GM12872 (cell line): Measurements from ENCODE around the gene MOSPD2.

Source experiments
- CTCF ChIP-seq: IDR thresholded peaks from 3 replicates; pipeline ENCODE4 v1.5.1; 2011; ENCODE audit warnings: low read depth, mild to moderate bottlenecking, low read length, moderate library complexity; ENCODE audit not compliant: insufficient read depth

Gene MOSPD2

GRCh38 chrX:14942341-14942740, 69.1 kb downstream of the MOSPD2 start:
- TF ChIP-seq CTCF = no peak

GRCh38 chrX:14943962-14944361, 70.7 kb downstream of the MOSPD2 start:
- TF ChIP-seq CTCF = no peak

GRCh38 chrX:14946606-14947155, 73.5 kb downstream of the MOSPD2 start:
- TF ChIP-seq CTCF = no peak

GRCh38 chrX:14948691-14949090, 75.5 kb downstream of the MOSPD2 start:
- TF ChIP-seq CTCF = no peak

- TF ChIP-seq CTCF = no peak
These were observed 83.8 kb downstream of the MOSPD2 start for GRCh38 chrX:14956813-14957582.

GRCh38 chrX:14963447-14964236, 90.4 kb downstream of the MOSPD2 start:
- no peak for TF ChIP-seq CTCF

GRCh38 chrX:14964500-14964899, 91.3 kb downstream of the MOSPD2 start:
- TF ChIP-seq CTCF = no peak
